HepG2 (cell line): Measurements from ENCODE around the gene CLEC16A. TPM values are rescaled to one million over a fixed set of nuclear protein-coding genes. Genes with fewer than 3 reads are reported as not detected.

ENCODE experiments used
- ATAC-seq: fragments of 200-7000 bp; cut with Tn5 transposase; 3 replicates; pipeline ENCODE4 v1.9.1; 2020; ENCODE audit warnings: mild to moderate bottlenecking, moderate library complexity
- BruUV-seq: library from RNA; stranded (reverse); fragments of 400-500 nt; replicated peaks from 2 replicates; lab custom pipeline; 2021; lab: Mats Ljungman, UMichigan
- CTCF ChIA-PET: fragments of 300-600 bp; formaldehyde crosslinking; extraction: SDS; loops from one replicate; lab custom pipeline; 2021; ENCODE audit warnings: low total read pairs, inconsistent platforms, low intra/inter-chr PET ratio; lab: Yijun Ruan, JAX
- POLR2A ChIA-PET: fragments of 350-600 bp; sonication (Branson Sonifier 250); formaldehyde crosslinking; loops from one replicate; lab custom pipeline; 2020; ENCODE audit warnings: antibody characterized with exemption, inconsistent platforms; lab: Yijun Ruan, JAX
- DNase-seq: peaks from one replicate; pipeline ENCODE4 v3.0.0-alpha.2; 2015; ENCODE audit warnings: low spot score
- FAIRE-seq: peaks from 3 replicates; lab custom pipeline; 2011; peaks lifted over from hg19 to GRCh38; lab: Jason Lieb, UNC
- H2AFZ ChIP-seq: one replicate; pipeline ENCODE4 v1.6.1; 2011; ENCODE audit warnings: low read length, inconsistent platforms
- H3K27ac ChIP-seq: fragments of 300-600 bp; 3 replicates; pipeline ENCODE4 v1.8.0; 2011; ENCODE audit warnings: mixed run types, mild to moderate bottlenecking, mixed read lengths, low read length, inconsistent platforms; ENCODE audit not compliant: insufficient read depth; ENCODE audit errors: extremely low read length
- H3K27me3 ChIP-seq, 2 experiments: fragments of 200-600 bp in 1 of 2; 2 replicates in 1 of 2; 3 replicates in 1 of 2; pipeline versions ENCODE4 v1.6.0 to v1.8.0; 2011; ENCODE audit warnings: low read length in 2 of 2, mild to moderate bottlenecking in 2 of 2, moderate library complexity in 2 of 2, inconsistent platforms in 1 of 2; ENCODE audit not compliant: insufficient read depth in 2 of 2, control insufficient read depth in 1 of 2
- H3K36me3 ChIP-seq, 2 experiments: fragments of 200-600 bp in 1 of 2; replicated peaks in 1 of 2; 2 replicates in 1 of 2; 3 replicates in 1 of 2; pipeline versions ENCODE4 v1.5.1 to v1.8.0; 2011; ENCODE audit warnings: low read length in 2 of 2, inconsistent platforms in 1 of 2; ENCODE audit not compliant: insufficient read depth in 2 of 2, control insufficient read depth in 1 of 2
- H3K4me1 ChIP-seq: 2 replicates; pipeline ENCODE4 v1.5.1; 2012; ENCODE audit warnings: low read length, inconsistent platforms; ENCODE audit not compliant: insufficient read depth
- H3K4me2 ChIP-seq: 2 replicates; pipeline ENCODE4 v1.6.0; 2011; ENCODE audit warnings: low read depth, low read length, inconsistent platforms
- H3K4me3 ChIP-seq, 3 experiments: fragments of 200-600 bp in 1 of 3; sonication (generic), shearing (Covaris generic) in 1 of 3; replicated peaks in 1 of 3; 2 replicates each; pipeline ENCODE4 v1.5.1; 2011 to 2016; ENCODE audit warnings: low read length in 3 of 3, inconsistent platforms in 2 of 3, low read depth in 2 of 3, mild to moderate bottlenecking in 2 of 3, control low read depth in 1 of 3, mixed read lengths in 1 of 3; ENCODE audit not compliant: insufficient read depth in 1 of 3
- H3K79me2 ChIP-seq: one replicate; pipeline ENCODE4 v1.6.1; 2011; ENCODE audit warnings: low read length, inconsistent platforms; ENCODE audit not compliant: insufficient read depth
- H3K9ac ChIP-seq: 2 replicates; pipeline ENCODE4 v1.6.0; 2011; ENCODE audit warnings: mild to moderate bottlenecking, low read depth, low read length, inconsistent platforms; ENCODE audit not compliant: insufficient read depth
- H3K9me3 ChIP-seq: 2 replicates; pipeline ENCODE4 v1.5.1; 2012; ENCODE audit warnings: mild to moderate bottlenecking, low read length
- H4K20me1 ChIP-seq: 2 replicates; pipeline ENCODE4 v1.6.0; 2011; ENCODE audit warnings: inconsistent platforms, mild to moderate bottlenecking, low read length, moderate library complexity; ENCODE audit not compliant: insufficient read depth
- CC2D1A ChIP-seq: sonication (generic); formaldehyde crosslinking; IDR thresholded peaks from 2 replicates; pipeline ENCODE4 v1.8.1; 2023; ENCODE audit warnings: mild to moderate bottlenecking, missing genetic modification reagents
- FOSL2 ChIP-seq: sonication (generic); formaldehyde crosslinking; IDR thresholded peaks from 2 replicates; pipeline ENCODE4 v1.4.0; 2020; ENCODE audit warnings: missing genetic modification reagents
- KAT2B ChIP-seq: fragments of 150-350 bp; IDR thresholded peaks from 2 replicates; pipeline ENCODE4 v1.6.1; 2014; ENCODE audit warnings: low read depth, low read length, borderline replicate concordance
- KDM4B ChIP-seq: sonication (generic); formaldehyde crosslinking; IDR thresholded peaks from 2 replicates; pipeline ENCODE4 v1.4.0; 2020; ENCODE audit warnings: missing genetic modification reagents
- NFE2L2 ChIP-seq: fragments of 150-350 bp; IDR thresholded peaks from 2 replicates; pipeline ENCODE4 v1.6.1; 2014; ENCODE audit warnings: low read length
- NRL ChIP-seq: sonication (generic); formaldehyde crosslinking; IDR thresholded peaks from 2 replicates; pipeline ENCODE4 v1.5.0; 2020; ENCODE audit warnings: missing genetic modification reagents, mild to moderate bottlenecking, moderate library complexity, borderline replicate concordance
- PAX8 ChIP-seq: sonication (generic); formaldehyde crosslinking; IDR thresholded peaks from 2 replicates; pipeline ENCODE4 v1.8.0; 2022; ENCODE audit warnings: mild to moderate bottlenecking, missing genetic modification reagents, borderline replicate concordance
- SMARCE1 ChIP-seq: fragments of 450-650 bp; IDR thresholded peaks from 2 replicates; pipeline ENCODE4 v1.6.1; 2017; ENCODE audit warnings: borderline replicate concordance
- SPEN ChIP-seq: sonication (generic); formaldehyde crosslinking; IDR thresholded peaks from 2 replicates; pipeline ENCODE4 v1.5.1; 2020; ENCODE audit warnings: low read depth, mild to moderate bottlenecking, missing genetic modification reagents
- SRSF9 ChIP-seq: fragments of 200-400 bp; formaldehyde crosslinking; IDR thresholded peaks from 2 replicates; pipeline ENCODE4 v1.6.1; 2018; ENCODE audit warnings: borderline replicate concordance, mild to moderate bottlenecking, low read depth, low read length; ENCODE audit not compliant: insufficient read depth, poor library complexity, severe bottlenecking
- TAF1 ChIP-seq: sonication (generic); formaldehyde crosslinking; IDR thresholded peaks from 2 replicates; pipeline ENCODE4 v1.4.0; 2020; ENCODE audit warnings: missing genetic modification reagents
- TEF ChIP-seq: sonication (generic); formaldehyde crosslinking; IDR thresholded peaks from 2 replicates; pipeline ENCODE4 v1.5.0; 2020; ENCODE audit warnings: missing genetic modification reagents
- ZNF414 ChIP-seq: sonication (generic); formaldehyde crosslinking; IDR thresholded peaks from 2 replicates; pipeline ENCODE4 v1.5.0; 2020; ENCODE audit warnings: missing genetic modification reagents
- ZNF431 ChIP-seq: sonication (generic); formaldehyde crosslinking; IDR thresholded peaks from 2 replicates; pipeline ENCODE4 v1.9.0; 2022; ENCODE audit warnings: missing genetic modification reagents, low read depth, mild to moderate bottlenecking, borderline replicate concordance
- ZNF704 ChIP-seq: sonication (generic); formaldehyde crosslinking; IDR thresholded peaks from 2 replicates; pipeline ENCODE4 v1.8.1; 2023; ENCODE audit warnings: mild to moderate bottlenecking, inconsistent platforms, moderate library complexity, missing genetic modification reagents, borderline replicate concordance
- ZNF746 ChIP-seq: sonication (generic); formaldehyde crosslinking; IDR thresholded peaks from 2 replicates; pipeline ENCODE4 v1.8.0; 2022; ENCODE audit warnings: mild to moderate bottlenecking, missing genetic modification reagents
- WGBS: methylation state at CpG from one replicate; pipeline ENCODE4 v1.1.6; 2017; ENCODE audit warnings: low lambda C conversion rate; 5-methylcytosine and 5-hydroxymethylcytosine counted together
- in situ Hi-C: cut with HindIII; loops from 2 replicates; pipeline ENCODE4 v1.10.0; 2017; ENCODE audit warnings: low pct_unique_long_range_greater_than_20kb; ENCODE audit not compliant: extremely low pct_ligation_motif_present
- intact Hi-C: fragments of 100-400 bp; cut with micrococcal nuclease; formaldehyde crosslinking; loops from one replicate; pipeline ENCODE4 v1.10.0; 2022; ENCODE audit not compliant: unreplicated experiment
- polyA plus RNA-seq, 8 experiments: library from polyadenylated mRNA; depleted of rRNA in 3 of 8; stranded (reverse) in 7 of 8; unstranded in 1 of 8; fragments of >200 nt; fragmentation: Illumina TruSeq in 4 of 8; extraction: Trizol in 4 of 8; gene quantifications; 2 replicates each; pipeline versions ENCODE4 v1.2.1 to v1.2.3, GENCODE V29; 2011 to 2016; ENCODE audit warnings: low read depth in 4 of 8, missing spikeins in 1 of 8, mixed read lengths in 1 of 8; ENCODE audit not compliant: insufficient read depth in 1 of 8
- total RNA-seq, 5 experiments: library from RNA; depleted of rRNA; stranded (reverse); fragments of >200 nt; fragmentation: Illumina TruSeq; extraction: Trizol; gene quantifications; 2 replicates each; pipeline ENCODE4 v1.2.3, GENCODE V29; 2016; ENCODE audit warnings: low read depth in 1 of 5

Gene CLEC16A
- total and polyA plus RNA-seq, 2 of the 13 experiments (the other 11 are each of a cell fraction or from before 2014, with no cell fraction given) = 8.5 to 10.3 TPM

GRCh38 chr16:11015076-11015475, 70.7 kb downstream of the CLEC16A start:
- no peaks in the 10 kb centered on the region for H3K27me3 ChIP-seq
- WGBS = 95% methylated on average over 6 of the region's 6 CpGs
- no peaks in the 10 kb centered on the region for H3K9me3 ChIP-seq
- TF ChIP-seq SMARCE1 = no peak
- no peak for TF ChIP-seq CC2D1A (CRISPR knock-in tag)
- no peak for TF ChIP-seq ZNF431 (CRISPR knock-in tag)
- no peak for TF ChIP-seq TEF
- TF ChIP-seq FOSL2 = no peak
- no peak for TF ChIP-seq NFE2L2
- TF ChIP-seq ZNF746 = no peak
- TF ChIP-seq KAT2B = no peak
- H2AFZ ChIP-seq = no peak overlapping the region
- ChIA-PET POLR2A (no interaction called here), CTCF (no interaction called here)
- no peaks in the 10 kb centered on the region for H4K20me1 ChIP-seq
- FAIRE-seq (no peak), DNase-seq (no peak), ATAC-seq (no peak)
- in situ Hi-C loops = no loop called here
- no peak overlapping the region for H3K27ac ChIP-seq
- no peak overlapping the region for H3K4me2 ChIP-seq
- peaks cover 22% of the 10 kb centered on the region for H3K4me1 ChIP-seq
- no peaks in the 10 kb centered on the region for H3K79me2 ChIP-seq
- H3K4me3 ChIP-seq = no peak overlapping the region
- intact Hi-C loops = no loop called here
- peaks cover 0 to 4% of the 10 kb centered on the region in 2 experiments; a peak in 1 of 5 replicates for H3K36me3 ChIP-seq
- no TSS peak for BruUV-seq
- H3K9ac ChIP-seq = no peak overlapping the region

- DNase-seq (no peak), FAIRE-seq (no peak), ATAC-seq (no peak)
- Histone ChIP-seq H2AFZ (no peak overlapping the region), H3K27me3 (no peaks in the 10 kb centered on the region), H3K79me2 (no peaks in the 10 kb centered on the region), H3K27ac (no peak overlapping the region), H4K20me1 (no peaks in the 10 kb centered on the region), H3K9me3 (no peaks in the 10 kb centered on the region), H3K4me2 (no peak overlapping the region), H3K36me3 (peaks cover 4% of the 10 kb centered on the region in 2 experiments; a peak in 3 of 5 replicates), H3K9ac (no peak overlapping the region), H3K4me3 (no peak overlapping the region), H3K4me1 (peaks cover 22% of the 10 kb centered on the region)
- intact Hi-C loops (no loop called here), in situ Hi-C loops (no loop called here)
- ChIA-PET CTCF (no interaction called here), POLR2A (no interaction called here)
- 98% methylated on average over 5 of the region's 5 CpGs for WGBS
- BruUV-seq = no TSS peak
- TF ChIP-seq TAF1 (CRISPR knock-in tag) = no peak
- TF ChIP-seq FOSL2 = no peak
- TF ChIP-seq PAX8 = no peak
- no peak for TF ChIP-seq NRL
- TF ChIP-seq SRSF9 = no peak
- no peak for TF ChIP-seq ZNF704
- TF ChIP-seq ZNF414 = no peak
- TF ChIP-seq KDM4B (CRISPR knock-in tag) = no peak
- TF ChIP-seq SPEN = no peak
Observed at GRCh38 chr16:11015607-11016006, 71.2 kb downstream of the CLEC16A start.
